Naive thymus-derived CD4-positive, alpha-beta T cell (primary cell): ENCODE measurements around the gene P2RX1. TPM values are rescaled to one million over a fixed set of nuclear protein-coding genes. Genes with fewer than 3 reads are reported as not detected.

Source experiments
- ATAC-seq: fragments of 150-1000 bp; cut with Tn5 transposase; 2 replicates; pipeline ENCODE4 v1.10.0; 2021; ENCODE audit warnings: mild to moderate bottlenecking, moderate library complexity
- CTCF ChIA-PET: fragments of 350-600 bp; sonication (Branson Sonifier 250); formaldehyde crosslinking; loops from one replicate; lab custom pipeline; 2021; ENCODE audit warnings: antibody characterized with exemption; lab: Charles Lee
- POLR2A ChIA-PET: fragments of 350-600 bp; sonication (Branson Sonifier 250); formaldehyde crosslinking; loops from one replicate; lab custom pipeline; 2021; ENCODE audit warnings: antibody characterized with exemption, inconsistent platforms; lab: Charles Lee
- DNase-seq, 9 donors: peaks; one replicate each; pipeline versions ENCODE4 v3.0.0 to v3.0.0-alpha.2; 2020 to 2022; ENCODE audit warnings: mixed read lengths in 1 of 9
- H3K27ac ChIP-seq: one replicate; pipeline ENCODE4 v1.7.0; 2013; ENCODE audit warnings: mild to moderate bottlenecking, low read depth, low read length, moderate library complexity
- H3K27me3 ChIP-seq, 2 donors: one replicate each; pipeline ENCODE4 v1.7.0; 2013; ENCODE audit warnings: low read length in 2 of 2, mild to moderate bottlenecking in 2 of 2, moderate library complexity in 2 of 2; ENCODE audit not compliant: control insufficient read depth in 2 of 2, insufficient read depth in 2 of 2
- H3K36me3 ChIP-seq, 3 experiments: 1 replicate in 2 of 3; 2 replicates in 1 of 3; pipeline ENCODE4 v1.7.0; 2013; ENCODE audit warnings: low read length in 3 of 3, mild to moderate bottlenecking in 3 of 3, moderate library complexity in 1 of 3; ENCODE audit not compliant: insufficient read depth in 3 of 3, control insufficient read depth in 2 of 3
- H3K4me1 ChIP-seq, 2 donors: one replicate each; pipeline ENCODE4 v1.7.0; 2013; ENCODE audit warnings: low read length in 2 of 2, mild to moderate bottlenecking in 2 of 2, moderate library complexity in 1 of 2; ENCODE audit not compliant: control insufficient read depth in 2 of 2, insufficient read depth in 2 of 2
- H3K4me3 ChIP-seq: 2 replicates; pipeline ENCODE4 v1.7.0; 2013; ENCODE audit warnings: mild to moderate bottlenecking, low read length
- H3K9me3 ChIP-seq, 3 experiments: 1 replicate in 2 of 3; 2 replicates in 1 of 3; pipeline ENCODE4 v1.7.0; 2013; ENCODE audit warnings: low read length in 3 of 3; ENCODE audit not compliant: control insufficient read depth in 2 of 3
- H3K27ac Mint-ChIP-seq, 9 donors: one replicate each; pipeline ENCODE4 v1.8.0; 2020 to 2022; ENCODE audit warnings: mixed read lengths in 9 of 9, mild to moderate bottlenecking in 8 of 9, moderate library complexity in 5 of 9, inconsistent platforms in 2 of 9
- H3K27me3 Mint-ChIP-seq, 5 donors: one replicate each; pipeline ENCODE4 v1.8.0; 2021 to 2022; ENCODE audit warnings: mixed read lengths in 5 of 5, mild to moderate bottlenecking in 1 of 5
- H3K36me3 Mint-ChIP-seq, 5 donors: one replicate each; pipeline ENCODE4 v1.8.0; 2020 to 2022; ENCODE audit warnings: mixed read lengths in 5 of 5, mild to moderate bottlenecking in 3 of 5, inconsistent platforms in 1 of 5
- H3K4me1 Mint-ChIP-seq, 7 donors: one replicate each; pipeline ENCODE4 v1.8.0; 2020 to 2022; ENCODE audit warnings: mixed read lengths in 7 of 7, mild to moderate bottlenecking in 3 of 7, inconsistent platforms in 1 of 7
- H3K4me3 Mint-ChIP-seq, 10 donors: one replicate each; pipeline ENCODE4 v1.8.0; 2020 to 2022; ENCODE audit warnings: mild to moderate bottlenecking in 10 of 10, mixed read lengths in 10 of 10, moderate library complexity in 6 of 10, inconsistent platforms in 2 of 10
- H3K9me3 Mint-ChIP-seq, 11 donors: one replicate each; pipeline ENCODE4 v1.8.0; 2020 to 2022; ENCODE audit warnings: mixed read lengths in 11 of 11, mild to moderate bottlenecking in 4 of 11, inconsistent platforms in 1 of 11, moderate library complexity in 1 of 11
- intact Hi-C, 2 donors: fragments of 100-400 bp; cut with micrococcal nuclease; formaldehyde crosslinking; loops; one replicate each; pipeline ENCODE4 v1.15.1; 2023
- polyA plus RNA-seq, 2 donors: library from polyadenylated mRNA; unstranded; fragments of 300-500 nt; fragmentation: Illumina TruSeq; gene quantifications; one replicate each; pipeline ENCODE4 v1.2.3, GENCODE V29; 2021
- total RNA-seq, 6 experiments: library from RNA in 5 of 6; stranded (reverse) in 5 of 6; gene quantifications; 1 replicate in 5 of 6; 2 replicates in 1 of 6; pipeline ENCODE4 v1.2.3 and lab custom pipeline; 2021 to 2026

Gene P2RX1
- total and polyA plus RNA-seq, 7 experiments from 2014 or later = 0.27 to 53.7 (median 2.7) TPM; not detected in 3

- Histone ChIP-seq H3K27ac (peak overlapping the region; percentile 45), H3K36me3 (peaks cover 0 to 91% (median 24%) of the 10 kb centered on the region in 3 experiments), H3K27me3 (no peaks in the 10 kb centered on the region), H3K9me3 (no peaks in the 10 kb centered on the region), H3K4me1 (no peaks in the 10 kb centered on the region), H3K4me3 (no peak overlapping the region)
- no peak overlapping the region for H3K4me3 Mint-ChIP-seq
- H3K9me3 Mint-ChIP-seq = no peaks in the 10 kb centered on the region
- H3K27me3 Mint-ChIP-seq = no peaks in the 10 kb centered on the region
- ChIA-PET CTCF (no interaction called here), POLR2A (interaction anchor here (0.8 kb wide), 1 partner anchor 203 kb away, joined by 3 read pairs; no protein-coding TSS in a partner anchor)
- peaks cover 0 to 17% (median 5%) of the 10 kb centered on the region in 5 donors for H3K36me3 Mint-ChIP-seq
- H3K4me1 Mint-ChIP-seq = peaks cover 0 to 5% (median 0%) of the 10 kb centered on the region in 7 donors
- no peak for ATAC-seq
- intact Hi-C loops = no loop called here
- no peak overlapping the region for H3K27ac Mint-ChIP-seq
- DNase-seq = no peak
Observed at GRCh38 chr17:3929181-3929580, 12.9 kb upstream of the P2RX1 start.

- DNase-seq = no peak
Observed at GRCh38 chr17:3928406-3928805, 12.1 kb upstream of the P2RX1 start.

GRCh38 chr17:3927628-3928340 is 11.5 kb upstream of the P2RX1 start:
- CTCF ChIA-PET = no interaction called here
- H3K4me3 ChIP-seq = no peak overlapping the region
- H3K4me1 ChIP-seq = no peaks in the 10 kb centered on the region
- Mint-ChIP-seq H3K36me3 (peaks cover 0 to 17% (median 5%) of the 10 kb centered on the region in 5 donors), H3K27ac (peak overlapping the region in 2 of 9 donors; percentile 20 to 43), H3K27me3 (no peaks in the 10 kb centered on the region), H3K4me1 (peaks cover 0 to 5% (median 0%) of the 10 kb centered on the region in 7 donors), H3K4me3 (no peak overlapping the region), H3K9me3 (no peaks in the 10 kb centered on the region)
- H3K27me3 ChIP-seq = no peaks in the 10 kb centered on the region
- H3K36me3 ChIP-seq = peaks cover 0 to 88% (median 24%) of the 10 kb centered on the region in 3 experiments
- intact Hi-C loops = no loop called here
- POLR2A ChIA-PET = no interaction called here
- H3K27ac ChIP-seq = peak overlapping the region; percentile 24
- DNase-seq = no peak
- no peak for ATAC-seq
- no peaks in the 10 kb centered on the region for H3K9me3 ChIP-seq

More at GRCh38 chr17:3928406-3928805, 12.1 kb upstream of the P2RX1 start:
- H3K27ac Mint-ChIP-seq = no peak overlapping the region
- no peak overlapping the region for H3K4me3 ChIP-seq
- no peaks in the 10 kb centered on the region for H3K4me1 ChIP-seq
- no peaks in the 10 kb centered on the region for H3K27me3 ChIP-seq
- H3K36me3 Mint-ChIP-seq = peaks cover 0 to 17% (median 5%) of the 10 kb centered on the region in 5 donors
- peaks cover 0 to 89% (median 24%) of the 10 kb centered on the region in 3 experiments for H3K36me3 ChIP-seq
- H3K9me3 Mint-ChIP-seq = no peaks in the 10 kb centered on the region
- POLR2A ChIA-PET = no interaction called here
- CTCF ChIA-PET = no interaction called here
- peak overlapping the region; percentile 24 for H3K27ac ChIP-seq
- no peak overlapping the region for H3K4me3 Mint-ChIP-seq
- intact Hi-C loops = no loop called here
- H3K9me3 ChIP-seq = no peaks in the 10 kb centered on the region
- no peaks in the 10 kb centered on the region for H3K27me3 Mint-ChIP-seq
- ATAC-seq = no peak
- H3K4me1 Mint-ChIP-seq = peaks cover 0 to 5% (median 0%) of the 10 kb centered on the region in 7 donors

GRCh38 chr17:3926860-3927627 is 10.8 kb upstream of the P2RX1 start:
- Histone ChIP-seq H3K9me3 (no peaks in the 10 kb centered on the region), H3K27me3 (no peaks in the 10 kb centered on the region), H3K27ac (peak overlapping the region; percentile 3), H3K4me1 (no peaks in the 10 kb centered on the region), H3K4me3 (no peak overlapping the region), H3K36me3 (peaks cover 0 to 81% (median 24%) of the 10 kb centered on the region in 3 experiments)
- H3K27me3 Mint-ChIP-seq = no peaks in the 10 kb centered on the region
- H3K36me3 Mint-ChIP-seq = peaks cover 0 to 17% (median 5%) of the 10 kb centered on the region in 5 donors
- ChIA-PET POLR2A (no interaction called here), CTCF (no interaction called here)
- no peaks in the 10 kb centered on the region for H3K9me3 Mint-ChIP-seq
- intact Hi-C loops = no loop called here
- peak overlapping the region in 5 of 9 donors; percentile 18 to 63 (median 31) for H3K27ac Mint-ChIP-seq
- DNase-seq (no peak), ATAC-seq (no peak)
- peaks cover 0 to 7% (median 0%) of the 10 kb centered on the region in 7 donors for H3K4me1 Mint-ChIP-seq
- no peak overlapping the region for H3K4me3 Mint-ChIP-seq

GRCh38 chr17:3925684-3926485 is 9.6 kb upstream of the P2RX1 start:
- H3K27me3 ChIP-seq = no peaks in the 10 kb centered on the region
- no peaks in the 10 kb centered on the region for H3K4me1 ChIP-seq
- DNase-seq = no peak
- no peak for ATAC-seq
- Mint-ChIP-seq H3K4me3 (no peak overlapping the region), H3K36me3 (peaks cover 0 to 13% (median 5%) of the 10 kb centered on the region in 5 donors), H3K27me3 (no peaks in the 10 kb centered on the region), H3K4me1 (peaks cover 0 to 6% (median 0%) of the 10 kb centered on the region in 7 donors), H3K9me3 (no peaks in the 10 kb centered on the region), H3K27ac (peak overlapping the region in 7 of 9 donors; percentile 39 to 60 (median 53))
- intact Hi-C loops = no loop called here
- POLR2A ChIA-PET = no interaction called here
- H3K36me3 ChIP-seq = peaks cover 0 to 71% (median 24%) of the 10 kb centered on the region in 3 experiments
- CTCF ChIA-PET = no interaction called here
- H3K9me3 ChIP-seq = no peaks in the 10 kb centered on the region
- H3K27ac ChIP-seq = peak overlapping the region; percentile 2
- no peak overlapping the region for H3K4me3 ChIP-seq
